ENCODE measurements around the gene ATXN1.
A peak's percentile ranks its signal among the peaks of the same experiment; 100 is the strongest.

The ATXN1 gene

DNA sequence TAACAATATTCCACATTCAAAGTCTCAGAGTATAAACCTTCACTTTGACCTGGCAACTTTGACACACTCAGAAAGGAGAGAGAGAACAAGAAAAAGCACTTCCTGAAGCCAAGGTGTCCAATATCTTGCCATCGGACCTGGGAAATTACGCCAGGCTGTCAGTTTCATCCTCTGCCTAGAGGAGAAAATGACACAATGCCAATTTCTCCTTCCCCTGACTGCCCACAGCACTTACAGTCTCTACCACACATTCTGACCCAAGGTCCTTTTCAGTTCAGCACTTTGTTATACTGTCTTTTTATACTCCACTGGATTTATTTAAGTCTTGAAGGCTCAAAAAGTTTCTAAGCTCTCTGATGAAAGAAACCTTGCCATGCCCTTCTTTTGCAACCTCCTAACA, 272.4 kb downstream of the ATXN1 start:
- no peak for DNase-seq

DNA sequence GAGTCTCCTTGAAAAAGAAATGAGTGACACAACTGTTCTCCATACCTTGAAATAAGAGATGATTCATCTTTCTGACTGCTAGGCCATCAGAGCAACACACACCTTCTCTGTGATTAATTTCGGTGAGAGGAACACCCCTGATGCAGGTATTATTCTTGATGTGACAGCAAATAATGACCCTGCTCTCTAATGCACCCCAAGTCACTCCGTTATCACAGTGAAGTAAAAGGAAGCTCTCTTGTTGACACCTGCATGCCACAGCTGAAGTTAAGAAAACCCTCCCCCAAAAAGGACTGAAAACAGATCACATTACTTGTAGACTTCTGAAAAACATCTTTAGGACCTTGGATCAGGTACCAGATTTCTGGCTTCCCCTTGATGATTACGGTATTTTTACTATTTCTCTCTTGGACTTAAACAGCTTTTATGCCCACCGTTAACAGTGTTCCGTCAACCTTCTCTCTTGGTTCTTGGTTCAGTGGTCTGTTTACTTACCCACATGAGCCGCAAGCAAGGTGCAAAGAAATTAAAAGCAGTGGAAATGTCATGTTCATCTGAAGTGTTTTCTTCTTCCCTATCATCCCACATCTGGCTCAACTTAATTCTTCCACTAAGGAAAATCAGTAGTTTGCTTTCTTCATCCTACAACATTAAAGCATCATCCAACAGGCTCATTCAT, 273.1 kb downstream of the ATXN1 start:
- no peak for DNase-seq

DNA sequence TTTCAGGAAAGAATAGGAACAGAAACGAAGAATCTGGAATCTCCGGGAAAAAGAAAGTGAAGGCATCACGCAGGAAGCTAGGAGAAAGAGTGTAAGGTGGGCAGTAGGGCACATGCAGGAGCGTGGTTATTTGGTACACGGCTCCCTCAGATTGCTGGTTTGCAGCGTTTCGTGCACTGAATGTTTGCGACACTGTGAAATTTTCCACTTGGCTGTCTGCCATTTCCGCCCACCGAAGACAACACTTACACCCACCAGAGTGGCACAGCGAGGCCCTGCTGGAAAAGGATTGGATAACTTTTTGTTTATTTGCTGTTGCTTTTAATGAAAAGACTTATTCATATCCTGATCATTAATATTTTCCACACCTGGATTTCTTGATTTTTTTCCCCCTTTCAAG, 274.6 kb downstream of the ATXN1 start:
- DNase-seq, result no peak

DNA sequence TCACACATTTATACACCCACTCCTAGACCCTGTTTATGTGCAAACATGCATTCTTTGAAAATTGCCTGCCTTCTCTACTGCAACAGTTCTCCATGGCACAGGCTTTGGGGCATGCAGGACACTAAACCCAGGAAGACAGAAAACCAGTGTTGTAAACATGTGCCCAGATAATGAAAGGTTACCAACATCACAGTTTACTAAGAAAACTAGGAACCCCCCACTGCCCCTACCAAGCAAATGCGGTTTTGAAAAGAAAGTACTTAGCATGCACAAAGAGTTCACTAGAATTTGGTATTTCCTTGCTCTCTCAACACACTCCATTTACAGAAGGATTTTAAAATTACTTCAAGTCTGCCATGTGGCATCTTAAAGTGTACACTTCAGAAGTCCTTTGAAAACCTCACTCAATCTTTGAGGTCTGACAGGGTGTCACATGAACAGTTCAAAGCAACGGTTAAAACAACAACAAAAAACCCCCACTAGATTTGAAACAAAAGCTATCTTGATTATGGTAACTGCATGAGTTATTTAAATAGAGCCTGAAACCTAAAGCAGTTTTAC, 277.9 kb downstream of the ATXN1 start:
- DNase-seq, result no peak

DNA sequence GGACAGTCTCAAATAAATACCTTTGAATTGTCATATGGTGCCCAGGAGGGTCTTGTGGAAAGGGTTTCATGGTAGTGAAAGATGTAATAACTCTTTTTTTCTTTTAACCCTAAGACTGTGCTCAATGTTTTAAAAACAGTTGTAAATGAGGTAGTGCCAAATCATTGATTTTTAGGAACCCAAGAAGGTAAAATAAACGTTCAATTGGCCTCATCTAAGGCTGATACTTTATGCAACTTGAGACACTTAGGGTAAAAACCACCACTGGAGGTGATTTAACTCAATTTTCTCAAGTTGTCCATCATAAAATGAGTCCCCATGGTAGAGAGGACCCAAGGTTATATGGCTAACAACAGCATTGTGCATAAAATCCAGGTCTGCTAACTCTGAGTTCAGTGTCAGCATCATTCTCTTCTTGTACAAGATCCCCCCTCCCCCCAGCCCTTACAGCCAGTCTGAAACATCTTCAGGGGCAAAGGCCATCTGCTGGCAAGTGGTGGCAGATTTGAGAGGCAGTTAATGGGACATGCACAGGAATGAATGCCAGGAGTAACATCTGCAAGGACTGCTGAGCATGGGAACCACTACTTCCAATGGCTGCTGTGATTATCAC, 278.5 kb downstream of the ATXN1 start:
- no peak for DNase-seq

DNA sequence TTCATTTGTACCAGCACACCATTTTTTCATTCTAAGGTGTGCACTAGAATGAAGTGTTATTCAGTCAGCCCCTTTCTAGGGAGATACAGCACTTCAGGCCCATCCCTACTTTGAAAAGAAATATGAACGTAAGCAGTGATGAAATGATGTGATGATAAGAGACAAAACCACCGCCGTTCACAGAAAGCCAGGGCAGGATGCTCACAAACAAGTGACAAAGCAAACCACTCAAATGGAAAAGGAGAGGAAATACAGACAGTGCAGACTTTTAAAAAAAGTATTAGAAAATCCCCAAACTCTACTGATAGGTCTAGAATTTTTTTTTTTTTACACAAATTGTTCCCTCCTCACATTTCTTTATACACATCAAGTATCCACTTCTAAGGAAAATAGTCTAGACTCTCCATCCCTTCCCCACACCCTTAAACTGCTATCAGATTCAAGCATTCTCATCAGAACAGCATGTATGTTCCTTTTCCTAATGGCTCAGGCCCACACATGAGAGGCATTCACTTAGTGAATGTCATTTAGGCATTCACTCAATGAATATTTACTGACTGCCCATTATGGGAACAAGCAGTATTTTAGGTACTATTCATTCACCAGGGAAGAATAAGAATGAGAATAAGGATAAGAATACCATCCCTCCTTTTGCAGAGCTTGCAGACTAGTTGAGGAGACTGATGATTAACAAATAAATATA, 279.4 kb downstream of the ATXN1 start:
- DNase-seq, result peak in 1 of 2 donors; percentile 31

DNA sequence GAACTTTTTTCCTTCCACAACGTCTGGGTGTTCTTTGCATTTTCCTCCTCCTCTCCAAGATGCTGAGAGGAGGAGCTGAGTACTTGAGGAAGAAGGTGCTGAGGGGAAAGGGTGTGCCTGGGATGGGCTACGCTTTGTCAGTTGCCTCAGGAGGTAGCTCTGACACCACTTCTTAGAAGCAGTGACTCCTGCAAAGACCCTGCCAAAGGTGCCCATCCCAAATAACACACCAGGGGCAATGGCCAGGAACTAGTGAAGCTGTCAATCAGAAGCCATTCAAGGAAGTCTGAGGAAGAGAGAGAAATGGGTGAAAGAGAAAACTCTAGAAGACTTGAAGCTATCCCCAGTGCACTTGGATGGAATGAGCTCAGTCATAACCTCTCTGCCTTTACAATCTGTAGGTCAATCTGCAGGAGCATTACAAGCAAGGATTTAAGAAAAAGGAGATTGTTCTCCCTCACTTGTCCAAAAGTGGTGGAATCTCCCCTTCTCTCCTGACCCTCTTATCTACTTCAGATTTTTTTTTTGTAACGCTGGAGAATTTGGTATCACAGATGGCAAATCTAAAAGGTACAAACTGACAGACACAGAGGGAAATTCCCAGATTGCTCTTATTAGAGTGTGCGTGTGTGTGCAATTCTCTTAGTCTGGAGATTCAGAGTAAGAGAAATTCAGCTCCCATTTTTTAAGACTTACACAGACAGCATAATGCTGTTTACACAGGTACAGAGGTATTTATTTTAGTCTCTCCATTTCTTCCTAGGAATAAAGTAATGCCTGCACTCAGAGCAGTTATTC, 280.3 kb downstream of the ATXN1 start:
- DNase-seq, result no peak

DNA sequence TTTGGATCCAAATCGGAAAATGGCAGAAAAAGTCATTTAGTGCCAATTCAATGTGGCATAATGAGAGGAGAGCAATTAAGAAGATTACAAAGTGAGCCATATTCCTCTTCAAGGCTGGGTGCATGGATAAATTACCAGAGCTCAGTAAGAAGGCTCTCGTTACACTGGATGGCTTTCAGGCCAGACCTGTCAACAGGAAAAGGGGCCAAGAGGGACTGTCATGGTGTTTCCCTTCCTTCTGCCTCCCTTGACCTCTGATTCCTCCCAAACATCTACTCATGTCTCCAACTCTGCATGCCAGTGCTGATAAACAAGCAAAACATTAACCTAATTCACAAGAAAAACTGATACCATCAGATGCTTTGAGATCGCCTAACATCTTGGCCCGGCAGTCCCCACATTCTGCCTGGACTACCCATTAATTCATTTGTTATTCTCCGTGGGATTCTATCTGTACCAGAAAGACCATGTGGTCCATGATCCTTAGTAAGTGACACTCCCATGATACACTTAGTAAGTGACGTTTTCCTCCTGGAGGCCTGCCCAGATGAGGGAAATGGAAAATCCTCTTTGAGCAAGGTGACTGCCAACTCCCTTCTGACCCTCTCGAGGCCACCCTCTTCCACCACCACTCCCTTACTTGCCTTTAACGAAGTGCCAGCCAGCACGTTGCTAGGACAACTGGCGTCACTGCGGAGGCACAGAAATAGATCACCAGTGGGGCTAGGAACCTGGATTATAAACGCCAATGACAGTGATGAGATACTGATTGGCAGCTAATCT, 283.7 kb downstream of the ATXN1 start:
- no peak for DNase-seq

DNA sequence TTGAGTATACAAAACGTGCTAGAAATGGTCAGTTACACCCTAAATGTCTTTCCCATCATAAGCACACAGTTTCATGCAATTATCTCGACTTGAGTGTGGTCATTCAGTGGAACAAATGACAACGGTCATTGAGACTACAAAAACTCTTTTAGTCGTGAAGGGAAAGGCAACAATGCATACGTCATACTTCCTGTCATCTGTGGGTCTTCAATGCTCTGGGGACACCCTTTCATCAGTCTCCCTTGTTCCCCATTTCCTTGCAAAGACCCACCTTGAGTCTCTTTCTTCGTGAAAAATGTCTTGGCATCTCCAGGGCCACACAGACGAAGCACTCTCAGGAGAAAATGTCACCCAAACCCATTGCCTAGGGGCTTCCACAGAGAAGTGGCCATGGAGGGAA, 284.4 kb downstream of the ATXN1 start:
- DNase-seq, result no peak

DNA sequence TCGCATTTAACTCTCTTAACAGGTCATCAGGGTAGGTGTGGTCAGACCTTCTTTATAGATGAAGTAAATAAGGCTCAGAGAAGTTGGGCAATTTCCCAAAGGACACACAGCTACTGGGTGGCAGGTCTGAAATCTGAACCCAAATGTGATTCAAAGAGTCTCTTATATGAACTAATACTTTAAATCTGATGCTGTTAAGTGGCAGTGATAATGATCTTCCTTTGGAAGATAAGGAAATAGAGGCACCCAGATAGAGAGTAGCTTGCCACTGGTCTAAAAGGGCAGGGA, 285.8 kb downstream of the ATXN1 start:
- DNase-seq, result no peak

DNA sequence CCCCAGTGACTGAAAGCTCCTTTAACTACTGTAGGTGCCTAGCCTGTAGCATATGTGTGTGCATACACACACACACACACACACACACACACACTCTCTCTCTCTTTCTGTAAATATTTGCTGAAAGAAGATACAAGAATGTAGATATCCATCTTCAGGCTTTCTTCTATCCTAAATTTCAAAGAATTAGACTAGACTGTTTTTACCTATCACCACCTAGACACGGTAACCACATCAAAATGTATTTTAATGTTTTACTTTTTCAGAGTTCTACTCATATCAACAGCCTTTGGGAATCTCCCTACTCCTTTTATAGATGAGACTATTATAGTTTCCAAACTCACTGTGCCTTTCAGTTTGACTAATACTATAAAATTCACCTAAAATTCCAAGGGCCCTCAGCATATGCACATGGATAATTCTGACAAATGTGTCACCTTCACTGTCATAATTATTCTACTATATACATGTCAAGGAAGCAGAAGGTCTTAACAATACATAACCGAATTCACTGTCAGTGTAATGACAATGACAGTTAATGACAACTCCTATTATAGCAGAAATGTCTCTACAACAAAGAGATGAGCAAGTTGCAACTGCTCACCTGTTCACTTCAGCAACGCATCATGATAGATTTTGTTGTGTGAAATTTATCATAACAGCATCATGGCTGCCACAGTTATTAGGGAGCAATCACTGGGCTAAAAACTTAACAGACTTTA, 286.3 kb downstream of the ATXN1 start:
- no peak for DNase-seq

DNA sequence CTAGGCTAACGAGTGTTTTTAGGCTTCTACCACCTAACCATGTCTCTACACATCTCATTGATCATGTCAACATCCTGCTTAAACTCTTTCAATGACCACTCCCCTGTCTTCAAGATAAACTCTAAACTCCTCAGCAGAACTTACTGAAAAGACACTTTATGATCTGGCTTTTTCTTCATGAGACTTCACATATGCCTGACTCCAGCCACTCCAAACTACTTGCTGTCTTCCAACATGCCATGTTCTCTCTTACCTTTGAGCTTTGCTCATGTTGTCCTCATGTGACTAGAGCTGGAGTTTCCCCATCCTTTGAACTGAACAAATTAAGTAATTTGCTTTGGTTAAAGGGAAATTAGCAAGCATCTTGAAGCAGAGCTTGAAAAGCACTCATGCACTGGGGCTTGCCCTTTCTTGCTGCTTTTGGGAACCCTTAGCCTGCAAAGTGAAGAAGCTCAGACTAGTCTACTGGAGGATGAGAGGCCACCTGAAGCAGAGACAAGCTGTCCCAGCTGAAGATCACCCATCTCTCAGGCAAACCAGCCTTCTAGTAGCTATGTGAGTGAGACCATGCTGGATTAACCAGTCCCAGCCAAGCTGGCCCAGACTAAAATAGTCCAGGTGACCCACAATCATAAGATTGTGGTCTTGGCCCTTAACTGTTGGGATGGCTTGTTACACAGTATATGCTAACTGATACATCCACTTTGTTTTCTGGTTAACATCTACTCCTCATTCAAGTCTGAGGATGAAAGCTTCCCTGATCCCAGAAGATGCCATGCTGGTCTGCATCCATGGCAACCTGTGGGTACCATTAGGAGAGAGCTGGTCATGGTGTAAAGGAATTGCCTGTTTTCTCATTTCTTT, 287.1 kb downstream of the ATXN1 start:
- no peak for DNase-seq

DNA sequence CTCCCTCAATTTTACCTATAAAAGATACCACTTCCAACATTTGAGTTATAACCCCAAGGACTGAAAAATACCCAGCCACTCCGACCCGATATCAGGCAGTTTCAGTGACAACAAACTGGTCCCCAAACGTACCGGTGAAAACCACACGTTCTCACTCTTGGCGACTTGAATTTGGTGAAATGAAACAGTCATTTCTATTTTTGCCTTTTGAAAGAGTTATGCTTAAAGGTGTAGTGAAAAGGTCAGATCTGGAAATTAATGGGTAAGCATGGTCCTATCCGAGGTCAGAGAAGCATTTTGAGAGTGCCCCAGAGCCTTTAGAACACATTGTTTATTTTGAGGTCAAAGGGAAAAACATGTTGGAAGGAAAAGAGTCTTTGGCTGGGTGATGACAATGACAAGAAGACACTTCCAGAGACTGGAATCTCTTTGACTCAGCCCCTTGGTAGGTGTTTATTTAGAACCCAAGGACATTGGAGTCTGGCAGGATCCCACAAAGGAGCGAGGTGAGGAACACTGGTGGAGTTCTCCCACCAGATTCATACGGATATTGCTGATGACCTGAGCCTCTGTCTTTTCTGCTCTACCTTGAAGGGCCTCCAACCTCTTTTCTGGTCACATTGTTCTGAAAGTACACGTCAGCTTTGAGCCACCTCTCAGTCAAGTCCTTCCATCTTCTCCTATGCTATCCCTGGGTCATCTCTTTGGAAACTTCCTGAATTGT, 287.9 kb downstream of the ATXN1 start:
- no peak for DNase-seq

DNA sequence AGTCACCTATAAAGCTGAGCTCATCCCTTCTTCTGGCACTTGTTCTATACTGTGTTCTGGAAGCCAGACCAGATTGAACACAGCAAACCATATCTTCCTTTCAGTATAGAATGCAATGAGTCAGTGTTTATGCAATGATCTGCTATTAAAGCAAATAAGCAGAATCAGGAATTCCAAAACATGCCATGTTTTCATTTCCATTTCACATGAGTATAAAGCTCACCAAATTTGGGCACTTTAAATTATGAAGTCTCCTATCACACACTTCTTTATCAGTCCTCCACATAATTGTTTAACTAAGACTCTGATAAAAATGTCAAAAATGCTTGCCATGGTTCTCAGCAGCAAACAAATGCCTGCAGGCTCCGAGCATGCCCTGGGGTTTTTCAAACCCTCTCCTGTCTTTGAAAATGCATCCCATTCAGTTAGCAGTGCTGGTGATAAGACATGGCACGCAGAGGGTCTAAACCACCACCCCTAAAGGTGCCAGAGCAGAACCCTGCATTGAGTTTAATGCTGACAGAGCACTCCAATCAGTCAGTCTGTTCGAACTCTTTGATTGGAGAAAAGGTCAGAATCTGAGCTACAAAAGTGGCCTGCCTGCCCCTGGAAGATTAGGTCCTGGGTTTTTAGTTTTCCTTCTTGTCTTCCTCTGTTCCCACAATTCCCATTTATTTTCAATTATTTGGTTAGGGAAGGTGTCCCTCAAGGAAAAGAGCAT, 288.8 kb downstream of the ATXN1 start:
- no peak for DNase-seq

DNA sequence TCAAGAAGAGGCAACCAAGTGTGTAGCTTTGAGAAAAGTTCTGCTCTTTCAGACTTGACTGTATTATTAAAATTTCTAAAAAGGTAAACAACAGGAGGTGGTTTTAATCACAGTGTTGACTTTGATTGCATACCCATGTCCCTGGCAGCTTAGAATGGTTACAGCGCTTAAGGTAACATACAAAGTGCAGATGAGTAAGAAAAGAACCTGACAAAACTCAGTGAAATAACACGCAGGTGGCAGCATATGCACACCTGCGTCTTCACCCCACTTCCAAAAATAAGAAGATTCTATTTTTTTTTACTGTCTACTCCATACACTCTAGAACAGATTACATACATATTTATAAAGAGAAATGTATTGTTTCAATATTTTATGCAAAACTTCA, 289.4 kb downstream of the ATXN1 start:
- no peak for DNase-seq

DNA sequence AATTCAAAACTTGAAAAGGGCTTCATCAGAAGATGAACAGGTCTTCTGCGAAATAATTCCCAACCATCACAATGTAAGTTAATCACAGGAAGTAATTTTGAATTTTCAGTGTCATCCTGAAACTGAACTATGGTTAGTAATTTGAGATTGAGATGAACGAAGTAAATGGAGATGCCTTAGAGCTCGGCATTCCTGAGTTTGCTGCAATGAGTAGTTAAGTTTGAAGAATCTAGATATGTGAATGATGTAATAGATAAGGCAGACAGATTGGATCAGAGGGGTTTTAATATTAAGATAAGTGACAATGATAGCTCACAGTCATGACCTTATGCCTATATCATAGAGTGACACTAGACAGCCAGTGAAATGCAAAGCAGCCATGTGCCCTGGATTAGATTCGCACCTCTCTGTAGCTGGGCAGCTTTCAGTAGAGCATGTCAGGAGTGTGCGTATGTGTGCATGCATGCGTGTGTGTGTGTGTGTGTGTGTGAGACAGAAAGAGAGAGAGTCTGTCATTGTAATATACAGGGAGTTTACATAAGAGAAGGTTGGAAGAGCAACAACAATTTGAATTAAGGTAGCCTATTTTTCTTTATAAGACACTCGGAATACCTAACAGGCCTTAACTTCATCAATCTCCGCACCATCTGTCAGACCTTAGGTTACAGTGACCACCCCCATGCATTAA, 289.9 kb downstream of the ATXN1 start:
- DNase-seq, result no peak

DNA sequence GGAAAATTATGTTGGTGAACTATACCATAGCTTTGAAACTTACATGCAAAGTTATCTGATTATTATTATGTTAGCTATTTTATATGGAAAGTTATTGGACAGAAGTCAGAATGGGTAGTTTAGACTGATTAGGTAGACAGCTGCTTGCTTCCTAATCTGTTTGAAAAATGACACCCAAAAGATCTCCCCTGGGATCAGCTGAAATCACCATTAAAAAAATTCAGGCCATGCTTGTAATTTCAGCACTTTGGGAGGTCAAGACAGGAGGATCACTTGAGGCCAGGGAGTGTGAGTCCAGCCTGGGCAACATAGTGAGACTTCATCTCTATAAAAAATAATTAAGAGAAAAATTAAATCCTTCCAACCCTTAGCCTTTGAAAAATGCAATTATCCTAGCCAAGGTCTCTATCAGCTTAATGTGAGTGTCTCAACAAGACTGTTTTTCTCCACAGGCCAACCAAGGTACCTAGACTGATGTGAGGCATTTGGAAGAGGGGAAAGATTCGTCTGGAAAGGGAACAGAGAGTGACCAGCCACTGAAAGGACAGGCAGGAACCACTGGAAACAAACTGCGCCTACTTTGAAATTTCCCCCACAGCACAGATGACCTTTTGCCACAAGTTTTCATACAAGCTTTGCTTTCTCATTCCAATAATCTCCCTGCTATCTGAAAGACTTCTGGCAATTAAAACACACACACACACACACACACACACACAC, 290.6 kb downstream of the ATXN1 start:
- no peak for DNase-seq

DNA sequence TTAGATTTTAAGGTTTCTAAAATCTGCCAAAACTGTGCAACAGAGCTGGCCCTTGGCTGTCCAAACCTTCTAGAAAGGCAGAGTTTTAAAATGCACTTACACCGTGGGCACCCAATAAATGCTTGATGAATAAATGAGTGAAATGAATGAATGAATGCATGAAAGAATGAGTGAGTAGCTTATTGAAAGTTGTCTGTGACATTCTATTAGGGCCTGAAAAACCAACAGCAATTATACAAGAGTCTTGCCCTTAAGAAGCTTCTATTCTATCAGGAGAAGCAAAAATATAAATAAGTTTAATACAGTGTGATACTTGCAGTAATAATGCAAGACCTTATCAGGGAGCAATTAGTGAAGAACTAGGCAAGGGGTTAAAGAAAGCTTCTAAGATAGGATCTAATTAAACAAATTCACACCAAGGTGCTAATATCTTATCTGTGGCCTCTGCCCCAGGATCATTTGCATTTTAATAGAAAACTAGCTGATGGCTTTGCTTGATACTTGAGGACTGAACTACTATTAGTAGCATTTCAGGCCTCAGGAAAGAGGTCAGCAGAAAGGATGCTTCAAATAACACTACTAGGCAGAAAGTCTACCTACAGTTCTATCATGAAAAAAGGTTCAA, 292.2 kb downstream of the ATXN1 start:
- DNase-seq, result no peak

Data from stimulated activated CD4-positive, alpha-beta T cell treated with anti-CD3 and anti-CD28 coated beads, Interleukin-2, amount 100 ng/mL, for 48 hours (primary cell).